Activated CD4-positive, CD25-positive, alpha-beta regulatory T cell treated with anti-CD3 and anti-CD28 coated beads, Interleukin-2, amount 50 U/mL, for 24 hours (primary cell): ENCODE results near the gene RASSF7.

ENCODE experiments used
- ATAC-seq, 2 donors: fragments of 150-1000 bp; cut with Tn5 transposase; one replicate each; pipeline ENCODE4 v1.10.0; 2021; ENCODE audit warnings: mild to moderate bottlenecking in 1 of 2, moderate library complexity in 1 of 2

Gene RASSF7

GRCh38 chr11:587546-587945, 26.8 kb downstream of the RASSF7 start:
- ATAC-seq = peak; percentile 1 to 6

DNA sequence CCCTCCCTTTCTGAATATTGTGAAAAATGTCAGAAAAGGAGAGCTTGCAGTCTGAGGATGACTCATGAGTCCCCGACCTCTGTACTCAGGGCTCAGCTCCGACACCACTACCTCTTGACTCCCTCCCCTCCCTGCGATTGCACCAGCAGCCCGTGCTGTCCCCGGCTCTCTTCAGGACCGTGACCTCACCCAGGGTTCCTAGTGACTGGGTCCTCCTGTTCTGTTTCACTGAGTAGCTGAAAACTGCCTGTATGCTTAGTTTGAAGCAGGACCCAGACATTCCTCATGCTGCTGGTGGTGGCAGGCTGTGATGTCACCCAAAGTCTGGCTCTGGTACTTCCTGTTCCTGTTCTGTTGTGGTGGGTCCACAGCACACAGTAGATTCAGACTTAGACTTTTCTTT, 27.2 kb downstream of the RASSF7 start:
- peak; percentile 99 for ATAC-seq

GRCh38 chr11:589798-590197, 29.0 kb downstream of the RASSF7 start:
- ATAC-seq = no peak

DNA sequence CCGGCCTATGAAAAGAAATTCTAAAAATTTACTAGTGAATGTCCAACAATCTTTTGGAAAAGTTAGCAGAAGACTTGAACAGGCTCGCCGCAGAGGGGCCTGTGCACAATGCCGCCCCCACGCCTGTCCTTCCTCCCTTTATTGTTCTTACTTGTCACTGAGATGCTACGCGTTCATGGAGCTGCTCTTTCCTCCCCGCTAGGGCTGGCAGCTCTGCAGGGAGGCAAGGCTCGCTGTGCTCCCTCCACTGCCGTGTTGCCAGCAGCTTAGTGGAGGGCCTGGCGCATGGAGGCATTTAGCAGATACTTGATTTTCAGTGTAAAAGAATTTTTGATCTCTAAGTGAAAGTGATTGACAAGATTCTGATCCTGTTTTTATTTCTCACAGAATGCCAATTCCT, 30.2 kb downstream of the RASSF7 start:
- no peak for ATAC-seq

- ATAC-seq = no peak
Observed at GRCh38 chr11:592501-592900, 31.7 kb downstream of the RASSF7 start.

DNA sequence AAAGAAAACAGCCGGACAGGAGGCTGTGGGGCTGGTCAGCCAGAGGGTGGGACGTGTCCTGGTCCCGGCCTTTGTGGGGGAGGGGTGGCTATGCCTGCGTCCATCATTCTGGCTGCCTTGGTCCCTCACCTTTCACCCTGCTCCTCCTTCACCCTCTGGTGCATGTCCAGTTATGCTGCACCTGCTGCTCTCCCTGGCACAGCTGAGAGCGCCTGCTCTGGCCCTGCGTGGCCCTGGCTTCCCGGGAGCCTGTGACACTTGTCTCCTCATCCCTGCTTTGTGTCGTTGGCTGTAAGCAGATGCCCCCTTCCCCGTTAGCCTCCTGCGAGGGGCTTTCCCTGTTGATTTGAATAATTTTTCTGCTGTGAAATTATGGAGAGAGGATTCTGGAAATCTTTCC, 32.1 kb downstream of the RASSF7 start:
- ATAC-seq = no peak

DNA sequence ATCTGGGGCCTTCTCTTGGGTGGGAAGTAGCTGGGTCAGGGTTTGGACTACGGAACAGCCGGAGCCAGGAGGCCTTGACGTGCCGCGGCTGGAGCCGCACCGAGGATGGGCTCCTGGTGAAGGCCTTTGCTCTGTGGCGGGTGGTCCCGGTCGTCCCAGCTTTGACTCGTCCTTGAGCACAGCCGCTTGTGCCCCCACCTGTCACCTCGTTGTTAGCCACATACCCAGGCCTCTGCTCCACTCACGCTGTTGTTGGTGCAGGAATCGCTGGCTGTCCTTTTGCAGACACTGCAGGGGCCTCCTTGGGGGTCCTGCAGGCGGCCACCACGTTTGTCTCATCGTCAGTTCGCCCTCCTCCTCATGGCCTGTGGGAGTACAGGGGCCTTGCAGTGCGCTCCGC, 32.6 kb downstream of the RASSF7 start:
- ATAC-seq = no peak

- no peak for ATAC-seq
Observed at GRCh38 chr11:595400-595799, 34.6 kb downstream of the RASSF7 start.

GRCh38 chr11:596374-596773, 35.6 kb downstream of the RASSF7 start:
- ATAC-seq = no peak

DNA sequence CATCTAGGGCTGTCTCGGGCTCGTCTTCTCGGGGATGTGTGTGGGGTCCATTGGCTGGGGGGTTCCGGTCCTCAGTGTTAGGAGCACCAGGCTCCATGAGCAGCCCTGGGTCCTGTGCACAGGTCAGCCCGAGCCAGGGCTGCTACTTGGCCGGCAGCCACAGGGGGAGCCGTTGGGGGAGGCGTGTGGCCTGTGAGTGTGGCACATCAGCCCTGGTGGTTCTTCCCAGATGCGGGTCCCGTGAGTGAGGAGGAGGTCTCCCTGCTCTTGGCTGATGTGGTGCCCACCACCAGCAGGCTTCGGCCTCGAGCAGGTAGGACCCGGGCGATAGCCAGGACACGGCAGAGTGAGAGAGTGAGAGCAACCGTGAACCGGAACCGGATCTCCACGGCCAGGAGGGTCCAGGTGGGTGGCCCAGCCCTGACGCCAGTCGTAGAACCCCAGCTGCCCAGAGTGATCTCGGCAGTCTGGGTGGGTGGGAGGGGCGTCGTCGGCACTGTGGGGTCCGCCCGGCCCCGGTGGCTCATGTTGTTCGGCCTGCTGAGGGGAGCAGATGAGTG, 36.5 kb downstream of the RASSF7 start:
- no peak for ATAC-seq

GRCh38 chr11:598005-598680, 37.4 kb downstream of the RASSF7 start:
- no peak for ATAC-seq

GRCh38 chr11:601573-602245, 40.9 kb downstream of the RASSF7 start:
- ATAC-seq = no peak

- ATAC-seq = no peak
Observed at GRCh38 chr11:603154-603553, 42.4 kb downstream of the RASSF7 start.

DNA sequence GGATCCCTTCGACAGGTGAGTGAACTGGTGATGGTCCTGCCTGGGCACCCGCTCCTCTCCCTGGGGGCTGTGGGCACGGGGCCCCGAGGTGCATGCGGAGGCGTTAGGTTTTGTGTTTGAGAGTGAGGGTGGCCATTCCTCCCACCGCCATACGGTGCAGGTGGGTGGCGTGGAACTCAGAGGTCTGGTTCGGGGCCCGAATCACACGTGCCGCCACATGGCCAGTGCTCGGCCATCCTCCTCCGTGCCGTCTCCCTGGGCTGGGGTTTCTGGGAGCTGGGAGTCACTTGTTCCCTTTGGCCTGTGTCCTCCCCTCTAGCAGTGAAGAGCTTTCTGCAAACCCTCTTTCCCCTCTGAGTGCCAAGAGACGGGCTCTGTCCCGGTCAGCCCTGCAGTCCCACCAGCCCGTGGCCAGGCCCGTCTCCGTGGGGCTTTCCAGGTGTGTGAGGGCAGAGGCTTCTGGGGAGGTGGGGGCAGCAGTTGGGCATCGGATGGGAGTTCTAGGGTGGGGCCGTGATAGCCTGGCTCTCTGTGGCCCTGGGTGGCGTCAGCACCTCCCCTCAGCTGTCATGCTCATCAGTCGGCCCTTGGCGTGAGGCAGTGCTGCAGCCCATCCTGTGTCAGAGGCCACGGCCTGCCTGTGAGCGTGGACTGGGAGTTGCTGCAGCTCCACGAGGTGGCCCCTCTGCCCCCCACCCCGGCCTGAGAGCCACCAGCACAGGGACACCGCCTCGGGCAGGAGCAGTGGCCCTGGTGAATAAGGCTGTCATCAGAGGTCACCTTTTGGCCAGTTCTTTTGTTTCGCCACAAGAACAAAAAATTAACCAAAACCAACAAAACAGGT, 44.7 kb downstream of the RASSF7 start:
- no peak for ATAC-seq

- ATAC-seq = no peak
Observed at GRCh38 chr11:606245-606644, 45.5 kb downstream of the RASSF7 start.

DNA sequence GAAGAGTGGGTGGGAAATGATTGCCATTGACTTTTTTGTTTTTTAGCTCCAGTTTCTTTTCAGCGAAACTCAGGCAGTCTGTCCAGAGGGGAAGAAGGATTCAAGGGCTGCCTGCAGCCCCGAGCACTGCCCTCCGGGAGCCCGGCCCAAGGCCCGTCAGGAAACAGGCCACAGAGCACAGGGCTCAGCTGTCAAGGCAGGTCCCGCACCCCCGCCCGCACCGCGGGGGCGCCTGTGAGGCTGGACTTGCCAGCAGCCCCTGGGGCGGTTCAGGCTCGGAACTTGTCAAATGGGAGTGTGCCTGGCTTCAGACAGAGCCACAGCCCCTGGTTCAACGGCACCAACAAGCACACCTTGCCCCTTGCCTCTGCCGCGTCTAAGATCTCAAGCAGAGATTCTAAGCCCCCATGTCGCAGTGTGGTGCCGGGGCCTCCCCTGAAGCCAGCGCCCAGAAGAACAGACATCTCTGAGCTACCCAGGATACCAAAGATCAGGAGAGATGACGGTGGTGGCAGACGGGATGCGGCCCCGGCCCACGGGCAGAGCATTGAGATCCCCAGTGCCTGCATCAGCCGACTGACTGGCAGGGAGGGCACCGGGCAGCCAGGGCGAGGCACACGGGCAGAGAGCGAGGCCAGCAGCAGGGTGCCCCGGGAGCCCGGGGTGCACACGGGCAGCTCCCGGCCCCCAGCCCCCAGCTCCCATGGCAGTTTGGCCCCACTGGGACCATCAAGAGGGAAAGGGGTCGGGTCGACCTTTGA, 46.4 kb downstream of the RASSF7 start:
- ATAC-seq = no peak

- ATAC-seq = no peak
Observed at GRCh38 chr11:607971-608659, 47.3 kb downstream of the RASSF7 start.

GRCh38 chr11:608791-609251, 48.1 kb downstream of the RASSF7 start:
- no peak for ATAC-seq

DNA sequence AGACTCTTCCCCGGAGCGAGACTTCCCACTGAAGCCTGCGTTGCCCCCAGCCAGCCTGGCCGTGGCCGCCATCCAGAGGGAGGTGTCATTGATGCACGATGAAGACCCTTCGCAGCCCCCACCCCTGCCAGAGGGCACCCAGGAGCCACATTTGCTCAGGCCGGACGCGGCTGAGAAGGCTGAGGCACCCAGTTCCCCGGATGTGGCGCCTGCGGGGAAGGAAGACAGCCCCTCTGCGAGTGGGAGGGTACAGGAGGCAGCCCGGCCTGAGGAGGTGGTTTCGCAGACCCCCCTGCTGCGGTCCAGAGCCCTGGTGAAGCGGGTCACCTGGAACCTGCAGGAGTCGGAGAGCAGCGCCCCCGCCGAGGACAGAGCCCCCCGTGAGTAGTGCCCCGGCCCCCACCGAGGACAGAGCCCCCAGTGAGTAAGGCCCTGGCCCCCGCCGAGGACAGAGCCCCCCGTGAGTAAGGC, 48.6 kb downstream of the RASSF7 start:
- ATAC-seq = no peak

DNA sequence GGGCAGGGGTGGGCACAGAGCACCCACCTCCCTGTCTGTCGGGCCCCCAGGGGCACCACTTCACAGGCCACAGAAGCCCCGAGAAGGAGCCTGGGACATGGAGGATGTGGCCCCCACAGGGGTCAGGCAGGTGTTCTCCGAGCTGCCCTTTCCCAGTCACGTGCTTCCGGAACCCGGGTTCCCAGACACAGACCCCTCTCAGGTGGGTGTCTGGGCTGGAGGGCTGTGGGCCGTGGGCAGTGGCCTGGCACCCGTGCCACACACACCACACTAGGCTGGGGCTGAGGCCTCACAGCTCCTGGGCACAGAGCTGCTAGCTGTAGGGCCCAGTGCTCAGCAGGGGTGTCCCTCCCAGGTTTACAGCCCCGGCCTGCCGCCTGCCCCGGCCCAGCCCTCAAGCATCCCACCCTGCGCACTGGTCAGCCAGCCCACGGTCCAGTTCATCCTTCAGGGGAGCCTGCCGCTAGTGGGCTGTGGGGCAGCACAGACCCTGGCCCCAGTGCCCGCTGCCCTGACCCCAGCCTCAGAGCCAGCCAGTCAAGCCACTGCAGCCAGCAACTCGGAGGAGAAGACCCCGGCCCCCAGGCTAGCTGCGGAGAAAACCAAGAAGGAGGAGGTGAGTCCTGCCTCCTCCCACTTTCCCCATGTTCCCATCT, 49.5 kb downstream of the RASSF7 start:
- ATAC-seq = no peak
